Right lobe of liver (tissue), 6 donors: ENCODE measurements around the gene STK17B. TPM values are rescaled to one million over a fixed set of nuclear protein-coding genes. Genes with fewer than 3 reads are reported as not detected.
"Not testable (repeated sequence)": the region's sequence is repeated elsewhere in the genome, so short reads cannot be mapped to it uniquely, and the experiment has no call there.

Experiments
- ATAC-seq, 4 donors: fragments of 200-7000 bp; cut with Tn5 transposase; one replicate each; pipeline ENCODE4 v1.9.1; 2020; ENCODE audit warnings: mild to moderate bottlenecking in 4 of 4, moderate library complexity in 4 of 4
- DNase-seq, 3 donors: peaks; one replicate each; pipeline ENCODE4 v3.0.0-alpha.2; 2020
- H3K27ac ChIP-seq, 3 donors: fragments of 200-600 bp; one replicate each; pipeline ENCODE4 v1.8.0; 2022
- H3K27me3 ChIP-seq, 2 donors: fragments of 200-600 bp; one replicate each; pipeline ENCODE4 v1.8.0; 2022
- H3K36me3 ChIP-seq, 4 donors: fragments of 200-600 bp; sonication (generic) in 1 of 4; one replicate each; pipeline versions ENCODE4 v1.5.1 to v1.8.0; 2017 to 2022; ENCODE audit warnings: control low read depth in 1 of 4
- H3K4me1 ChIP-seq, 4 donors: fragments of 200-600 bp; sonication (generic) in 1 of 4; one replicate each; pipeline versions ENCODE4 v1.5.1 to v1.8.0; 2017 to 2022; ENCODE audit warnings: control low read depth in 1 of 4
- H3K4me3 ChIP-seq, 3 donors: fragments of 200-600 bp; one replicate each; pipeline ENCODE4 v1.8.0; 2022
- H3K9me3 ChIP-seq, 4 donors: fragments of 200-600 bp; sonication (generic) in 1 of 4; one replicate each; pipeline versions ENCODE4 v1.5.1 to v1.8.0; 2017 to 2022; ENCODE audit warnings: control low read depth in 1 of 4
- POLR2A ChIP-seq: fragments of 450-650 bp; IDR thresholded peaks from one replicate; pipeline ENCODE4 v1.6.1; 2017; ENCODE audit warnings: antibody characterized with exemption, mild to moderate bottlenecking
- WGBS: methylation state at CpG from one replicate; pipeline ENCODE4 v1.1.6; 2018; ENCODE audit warnings: low coverage, low lambda C conversion rate; ENCODE audit not compliant: insufficient coverage; ENCODE audit errors: missing lambda C conversion rate; 5-methylcytosine and 5-hydroxymethylcytosine counted together
- intact Hi-C, 2 donors: fragments of 100-400 bp; cut with DNase I; formaldehyde crosslinking; loops; one replicate each; pipeline versions ENCODE4 v1.11.2 to v1.14.1; 2022
- total RNA-seq, 6 experiments: library from RNA; depleted of rRNA in 2 of 6; stranded (reverse); fragments of >200 nt in 2 of 6; fragmentation: NEBNext Ultra II Directional in 3 of 6; extraction: Animal tissue kit (Norgen Biotek cat#: 25700) in 3 of 6; gene quantifications; one replicate each; pipeline versions ENCODE4 v1.1.0 to v1.2.4, GENCODE V29; 2016 to 2023
- TF ChIP-seq, protein P1 (sequence below), 4 donors: fragments of 200-600 bp in 3 of 4; fragments of 450-650 bp in 1 of 4; IDR thresholded peaks; one replicate each; pipeline versions ENCODE4 v1.5.1 to v1.8.0; 2016 to 2022; ENCODE audit warnings: antibody characterized with exemption in 4 of 4, mild to moderate bottlenecking in 2 of 4
- donor health status: DM: no; HTN: yes; CAD: no.
- donor health status: DM: no; HTN: no; CAD: no.
- donor health status: DM: no; HTN: no; CAD: no.
- donor health status: DM: no; HTN: yes; CAD: no.
- donor health status: DM: no; HTN: yes; CAD: no.

STK17B gene
- total RNA-seq, 6 experiments from 2014 or later = 1.7 to 8.7 (median 5.1) TPM

DNA sequence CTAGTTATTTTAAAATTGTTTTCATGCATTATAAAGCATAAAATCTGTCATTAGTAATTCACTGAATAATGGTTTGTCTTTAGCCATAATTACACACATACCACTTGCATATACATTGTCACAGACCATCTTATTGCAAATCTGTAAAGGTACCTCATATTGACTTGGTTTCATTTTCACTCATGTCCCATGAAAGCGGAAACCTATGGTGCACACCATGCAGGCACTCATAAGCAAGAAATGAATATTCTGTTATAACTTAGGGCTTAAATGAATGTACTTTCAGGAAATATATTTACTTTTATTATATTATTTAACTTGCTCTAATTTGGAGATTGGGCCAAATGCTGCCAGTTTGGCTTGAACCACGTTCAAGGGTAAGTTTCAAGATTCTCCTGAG, 29.2 kb upstream of the STK17B start:
- ATAC-seq (no peak), DNase-seq (no peak)
- Histone ChIP-seq H3K4me3 (no peak overlapping the region), H3K9me3 (no peaks in the 10 kb centered on the region), H3K36me3 (no peaks in the 10 kb centered on the region), H3K27me3 (no peaks in the 10 kb centered on the region), H3K4me1 (no peaks in the 10 kb centered on the region), H3K27ac (no peak overlapping the region)
- TF ChIP-seq POLR2A = no peak
- TF ChIP-seq, protein P1, sequence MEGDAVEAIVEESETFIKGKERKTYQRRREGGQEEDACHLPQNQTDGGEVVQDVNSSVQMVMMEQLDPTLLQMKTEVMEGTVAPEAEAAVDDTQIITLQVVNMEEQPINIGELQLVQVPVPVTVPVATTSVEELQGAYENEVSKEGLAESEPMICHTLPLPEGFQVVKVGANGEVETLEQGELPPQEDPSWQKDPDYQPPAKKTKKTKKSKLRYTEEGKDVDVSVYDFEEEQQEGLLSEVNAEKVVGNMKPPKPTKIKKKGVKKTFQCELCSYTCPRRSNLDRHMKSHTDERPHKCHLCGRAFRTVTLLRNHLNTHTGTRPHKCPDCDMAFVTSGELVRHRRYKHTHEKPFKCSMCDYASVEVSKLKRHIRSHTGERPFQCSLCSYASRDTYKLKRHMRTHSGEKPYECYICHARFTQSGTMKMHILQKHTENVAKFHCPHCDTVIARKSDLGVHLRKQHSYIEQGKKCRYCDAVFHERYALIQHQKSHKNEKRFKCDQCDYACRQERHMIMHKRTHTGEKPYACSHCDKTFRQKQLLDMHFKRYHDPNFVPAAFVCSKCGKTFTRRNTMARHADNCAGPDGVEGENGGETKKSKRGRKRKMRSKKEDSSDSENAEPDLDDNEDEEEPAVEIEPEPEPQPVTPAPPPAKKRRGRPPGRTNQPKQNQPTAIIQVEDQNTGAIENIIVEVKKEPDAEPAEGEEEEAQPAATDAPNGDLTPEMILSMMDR (IDR thresholded peaks at IDR 0.05) = no peak
- 60% methylated on average over 2 of the region's 2 CpGs for WGBS
- intact Hi-C loops = no loop called here

DNA sequence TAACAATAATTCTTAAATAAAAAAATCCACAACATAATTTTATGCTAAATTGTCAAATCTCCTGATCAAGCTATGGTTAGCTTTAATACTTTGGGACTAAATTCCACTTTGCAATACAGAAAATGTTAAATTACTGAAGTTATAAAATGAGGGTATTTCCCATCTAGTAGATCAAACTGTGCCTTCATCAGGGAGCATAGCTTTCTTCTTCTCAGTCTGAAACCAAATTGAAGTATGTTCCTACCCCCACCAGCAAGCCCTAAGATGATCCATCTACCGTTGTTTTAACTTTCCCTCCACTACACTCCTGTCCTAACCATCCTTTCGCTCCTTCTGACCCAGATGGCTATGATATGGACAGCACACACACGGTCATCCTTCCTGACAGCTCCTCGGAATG, 24.4 kb upstream of the STK17B start:
- 81% methylated on average over 4 of the region's 4 CpGs for WGBS
- no peaks in the 10 kb centered on the region for H3K4me1 ChIP-seq
- intact Hi-C loops = no loop called here
- no peaks in the 10 kb centered on the region for H3K9me3 ChIP-seq
- no peaks in the 10 kb centered on the region for H3K36me3 ChIP-seq
- H3K4me3 ChIP-seq = no peak overlapping the region
- no peak for TF ChIP-seq POLR2A
- TF ChIP-seq, protein P1 (IDR thresholded peaks at IDR 0.05) = no peak
- no peaks in the 10 kb centered on the region for H3K27me3 ChIP-seq
- ATAC-seq (no peak), DNase-seq (no peak)
- H3K27ac ChIP-seq = no peak overlapping the region

DNA sequence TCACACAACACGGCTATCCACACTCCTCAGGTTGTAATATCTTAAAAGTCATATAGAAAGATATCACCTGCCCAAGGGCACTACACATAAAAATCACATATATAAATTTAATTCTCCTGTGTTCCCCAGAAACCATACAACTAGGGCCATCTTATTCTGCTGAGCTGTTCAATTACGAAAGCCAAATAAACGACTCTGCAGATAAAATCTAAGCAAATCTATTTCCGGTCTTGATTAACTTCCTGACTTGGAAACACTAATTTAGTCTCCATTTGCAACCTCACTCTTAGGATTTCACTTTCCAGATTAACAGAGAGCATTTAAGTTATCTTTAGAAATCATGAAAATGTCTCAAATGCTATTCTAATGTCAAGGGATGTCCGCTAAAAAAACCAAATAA, 23.9 kb upstream of the STK17B start:
- ATAC-seq = no peak
- no peaks in the 10 kb centered on the region for H3K27me3 ChIP-seq
- H3K36me3 ChIP-seq = no peaks in the 10 kb centered on the region
- no peaks in the 10 kb centered on the region for H3K4me1 ChIP-seq
- intact Hi-C loops = no loop called here
- H3K9me3 ChIP-seq = no peaks in the 10 kb centered on the region
- 56% methylated on average over 5 of the region's 5 CpGs for WGBS
- TF ChIP-seq, protein P1 (IDR thresholded peaks at IDR 0.05) = no peak
- no peak for TF ChIP-seq POLR2A
- no peak overlapping the region for H3K27ac ChIP-seq
- DNase-seq = no peak
- no peak overlapping the region for H3K4me3 ChIP-seq

DNA sequence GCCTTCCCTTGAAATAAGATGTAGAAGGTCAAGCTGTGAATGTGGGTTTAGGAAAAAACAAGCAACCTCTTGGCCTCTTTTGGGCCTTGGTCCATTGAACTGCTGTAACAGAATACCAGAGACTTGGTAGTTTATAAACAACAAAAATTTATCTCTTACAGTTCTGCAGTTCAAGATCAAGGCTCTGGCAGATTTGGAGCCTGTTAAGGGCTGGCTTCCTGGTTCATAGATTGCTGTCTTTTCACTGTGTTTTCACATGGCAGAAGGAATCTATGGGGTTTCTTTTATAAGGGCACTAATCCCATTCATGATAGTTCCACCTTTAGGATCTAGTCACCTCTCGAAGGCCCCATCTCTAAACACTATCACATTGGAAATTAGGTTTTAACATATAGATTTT, 20.2 kb upstream of the STK17B start:
- ATAC-seq (no peak), DNase-seq (no peak)
- TF ChIP-seq, protein P1 (IDR thresholded peaks at IDR 0.05) = no peak
- no peak for TF ChIP-seq POLR2A

DNA sequence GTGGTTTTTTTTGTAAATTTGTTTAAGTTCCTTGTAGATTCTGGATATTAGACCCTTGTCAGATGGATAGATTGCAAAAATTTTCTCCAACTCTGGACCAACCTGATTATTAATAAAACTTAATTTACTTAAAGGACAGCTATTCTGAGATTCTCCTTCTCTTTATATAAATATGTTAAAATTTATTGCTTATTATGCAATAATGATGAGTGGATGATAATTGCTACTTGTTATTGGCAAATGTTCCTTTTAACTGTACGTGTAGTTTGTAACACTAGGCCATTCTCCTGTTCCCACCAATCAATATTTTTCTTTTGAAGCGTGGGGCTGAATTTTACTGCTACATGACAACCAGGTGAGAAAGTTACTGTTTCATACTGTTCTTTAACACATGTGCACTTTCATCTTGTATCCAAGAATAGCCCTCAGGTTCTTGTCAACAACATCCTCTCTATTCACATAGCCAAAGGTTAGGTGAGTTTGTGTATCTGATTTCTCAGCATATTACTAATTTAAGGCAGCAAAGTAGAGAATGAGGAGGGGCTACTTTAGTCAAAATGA, 16.6 kb upstream of the STK17B start:
- no peaks in the 10 kb centered on the region for H3K27me3 ChIP-seq
- DNase-seq = no peak
- TF ChIP-seq, protein P1 (IDR thresholded peaks at IDR 0.05) = no peak
- no peak for TF ChIP-seq POLR2A
- no peak for ATAC-seq
- no peaks in the 10 kb centered on the region for H3K9me3 ChIP-seq
- 61% methylated on average over 2 of the region's 2 CpGs for WGBS
- H3K4me3 ChIP-seq = no peak overlapping the region
- no peaks in the 10 kb centered on the region for H3K36me3 ChIP-seq
- no peaks in the 10 kb centered on the region for H3K4me1 ChIP-seq
- H3K27ac ChIP-seq = no peak overlapping the region
- intact Hi-C loops = no loop called here

More for the DNA sequence above, 20.2 kb upstream of the STK17B start:
- no peaks in the 10 kb centered on the region for H3K27me3 ChIP-seq
- 93% methylated on average over 1 of the region's 1 CpG for WGBS
- intact Hi-C loops = no loop called here
- H3K4me3 ChIP-seq = no peak overlapping the region
- H3K27ac ChIP-seq = no peak overlapping the region
- H3K9me3 ChIP-seq = no peaks in the 10 kb centered on the region
- no peaks in the 10 kb centered on the region for H3K4me1 ChIP-seq
- no peaks in the 10 kb centered on the region for H3K36me3 ChIP-seq

DNA sequence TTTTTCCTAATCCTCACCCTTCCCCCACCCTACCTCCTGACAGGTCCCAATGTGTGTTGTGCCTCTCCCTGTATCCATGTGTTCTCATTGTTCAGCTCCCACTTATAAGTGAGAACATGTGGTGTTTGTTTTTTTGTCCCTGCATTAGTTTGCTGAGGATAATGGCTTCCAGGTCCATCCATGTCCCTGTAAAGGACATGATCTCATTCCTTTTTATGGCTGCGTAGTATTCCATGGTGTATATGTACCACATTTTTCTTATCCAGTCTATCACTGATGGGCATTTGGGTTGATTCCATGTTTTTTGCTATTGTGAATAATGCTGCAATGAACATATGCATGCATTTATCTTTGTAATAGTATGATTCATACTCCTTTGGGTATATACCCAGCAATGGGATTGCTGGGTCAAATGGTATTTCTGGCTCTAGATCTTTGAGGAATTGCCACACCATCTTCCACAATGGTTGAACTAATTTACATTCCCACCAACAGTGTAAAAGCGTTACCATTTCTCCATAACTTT, 15.9 kb upstream of the STK17B start:
- intact Hi-C loops, H3K4me1 ChIP-seq, H3K4me3 ChIP-seq, H3K27me3 ChIP-seq, DNase-seq, H3K36me3 ChIP-seq, H3K27ac ChIP-seq, H3K9me3 ChIP-seq, ATAC-seq: not testable (repeated sequence)
- 88% methylated on average over 2 of the region's 2 CpGs for WGBS
